ENCODE results near the gene FNIP1. TPM values are rescaled to one million over a fixed set of nuclear protein-coding genes. Genes with fewer than 3 reads are reported as not detected.

Gene FNIP1
- total and polyA plus RNA-seq, 2 of the 8 experiments (the other 6 are each of a cell fraction or from before 2014, with no cell fraction given), result 3.5 to 17.3 TPM

GRCh38 chr5:131795879-131796792 lies 681 bp downstream of the FNIP1 start:
- no peak overlapping the region for H2BK15ac ChIP-seq (ENCODE audit: low read length)
- H2AFZ ChIP-seq (ENCODE audit: low read length), result peak overlapping the region; percentile 18; the same call in 1 of the 2 replicates
- H3K79me1 ChIP-seq (ENCODE audit: low read depth, low read length), result peaks cover 3% of the 10 kb centered on the region; the same call in 1 of the 2 replicates
- no peak overlapping the region for H2BK20ac ChIP-seq (ENCODE audit: low read length)
- peak overlapping the region; percentile 76 to 96 (median 89) for H3K4me3 ChIP-seq (ENCODE audit: extremely low read depth in 1 of 4, insufficient read depth in 2 of 4, low read depth in 3 of 4, low read length in 4 of 4)
- H4K8ac ChIP-seq (ENCODE audit: extremely low read depth, insufficient read depth, low read length), result peak overlapping the region; percentile 97
- H2AK5ac ChIP-seq (ENCODE audit: low read depth, low read length), result no peak overlapping the region
- ChIA-PET CTCF (ENCODE audit: partially characterized antibody) (interaction anchor here (1.2 to 2.2 kb wide), 2 partner anchors 12 to 207 kb away, joined by 3 to 10 read pairs; no protein-coding TSS in a partner anchor), POLR2A (ENCODE audit: partially characterized antibody) (interaction anchor here (0.7 to 2.4 kb wide), 10 partner anchors 9 to 570 kb away, joined by 3 to 14 read pairs (median 3); no protein-coding TSS in a partner anchor)
- WGBS, 2 experiments (ENCODE audit: extremely low coverage in 1 of 2, insufficient coverage in 1 of 2, insufficient read length in 1 of 2, insufficient replicate concordance in 2 of 2, low coverage in 1 of 2, low lambda C conversion rate in 2 of 2, missing lambda C conversion rate in 1 of 2), result 4% methylated on average over 41 of the region's 56 CpGs; no CpG with 5 or more reads in 1 of the 2 experiments
- H3K18ac ChIP-seq (ENCODE audit: extremely low read depth, low read length), result peak overlapping the region; percentile 89
- no peak for FAIRE-seq
- H2BK120ac ChIP-seq (replicated peaks; ENCODE audit: low read depth, low read length), result no peak overlapping the region
- no peaks in the 10 kb centered on the region for H3K9me3 ChIP-seq (ENCODE audit: insufficient read depth in 2 of 2, low read depth in 1 of 2, low read length in 1 of 2)
- peaks cover 0 to 3% (median 0%) of the 10 kb centered on the region in 4 experiments; a peak in 1 of 7 replicates for H3K27me3 ChIP-seq (replicated peaks in 1 of 4; ENCODE audit: control insufficient read depth in 3 of 4, extremely low read depth in 1 of 4, insufficient read depth in 3 of 4, low read length in 3 of 4)
- peak overlapping the region; percentile 68; the same call in 1 of the 2 replicates for H3K27ac ChIP-seq (ENCODE audit: low read depth, low read length)
- H3K79me2 ChIP-seq (ENCODE audit: control insufficient read depth in 1 of 2, insufficient read depth in 2 of 2, low read length in 2 of 2), result peaks cover 3 to 47% of the 10 kb centered on the region in 2 experiments; a peak in 3 of 4 replicates
- peak overlapping the region; percentile 64 to 78 for H3K4me2 ChIP-seq (ENCODE audit: insufficient read depth in 1 of 2, low read depth in 2 of 2, low read length in 2 of 2)
- peak overlapping the region; percentile 60 for H4K91ac ChIP-seq (replicated peaks; ENCODE audit: insufficient read length, low read length)
- H4K5ac ChIP-seq (ENCODE audit: insufficient read length, low read depth, low read length), result peak overlapping the region; percentile 38
- peak in 1 of 2 experiments; percentile 73 for DNase-seq (ENCODE audit: low read depth in 1 of 2, low spot score in 2 of 2)
- 0 out of 2 replicates have a peak overlapping the region, but pooled peaks have one; percentile 22 for H2BK12ac ChIP-seq (ENCODE audit: low read depth, low read length)
- H3K4ac ChIP-seq (replicated peaks; ENCODE audit: insufficient read length, low read depth, low read length), result no peak overlapping the region
- H3K9ac ChIP-seq (replicated peaks in 1 of 4; ENCODE audit: extremely low read depth in 1 of 4, low read depth in 3 of 4, low read length in 3 of 4), result peak overlapping the region; percentile 42 to 85 (median 74)
- H3K4me1 ChIP-seq (replicated peaks in 1 of 4; ENCODE audit: control insufficient read depth in 3 of 4, insufficient read depth in 4 of 4, low read length in 3 of 4), result 0 out of 7 replicates have a peak, but pooled peaks cover 0 to 1% (median 0%) of the 10 kb centered on the region in 4 experiments
- peaks cover 3% of the 10 kb centered on the region; the same call in 1 of the 2 replicates for H3K23me2 ChIP-seq (ENCODE audit: low read depth, low read length)
- H4K20me1 ChIP-seq (replicated peaks in 1 of 2; ENCODE audit: control insufficient read depth in 1 of 2, insufficient read depth in 2 of 2, low read length in 2 of 2), result peaks cover 3% of the 10 kb centered on the region in 2 experiments
- H3K23ac ChIP-seq (ENCODE audit: insufficient read length), result no peak overlapping the region
- no peak overlapping the region for H3K56ac ChIP-seq (replicated peaks; ENCODE audit: insufficient read length, low read depth, low read length)
- H3K36me3 ChIP-seq (ENCODE audit: control insufficient read depth in 2 of 4, insufficient read depth in 4 of 4, low read length in 3 of 4), result no peaks in the 10 kb centered on the region
- H3K14ac ChIP-seq (ENCODE audit: insufficient read length), result no peak overlapping the region
- H2BK5ac ChIP-seq (ENCODE audit: low read depth, low read length), result peak overlapping the region; percentile 57
- peak in 1 of 2 experiments; percentile 18; a peak in 1 of 4 replicates for TF ChIP-seq SIN3A (conservative IDR thresholded peaks at IDR 0.05 in 1 of 2, IDR thresholded peaks at IDR 0.05 in 1 of 2; ENCODE audit: low read depth in 1 of 2, low read length in 2 of 2)
- TF ChIP-seq JUND (IDR thresholded peaks at IDR 0.05; ENCODE audit: low read length), result no peak
- TF ChIP-seq POLR2A (IDR thresholded peaks at IDR 0.05; ENCODE audit: control extremely low read depth in 1 of 2, low read depth in 2 of 2, low read length in 2 of 2), result 0 out of 3 replicates have a peak, but pooled peaks of 1 of the 2 experiments have one; percentile 0
- TF ChIP-seq CTBP2 (IDR thresholded peaks at IDR 0.05; ENCODE audit: borderline replicate concordance, insufficient read depth, insufficient read length, low read length), result peak; percentile 19
- TF ChIP-seq RAD21 (IDR thresholded peaks at IDR 0.05 in 1 of 2, conservative IDR thresholded peaks at IDR 0.05 in 1 of 2; ENCODE audit: low read depth in 2 of 2, low read length in 2 of 2), result peak in 1 of 2 experiments; percentile 3; a peak in 1 of 4 replicates
- TF ChIP-seq MAX (IDR thresholded peaks at IDR 0.05), result no peak
- TF ChIP-seq RNF2 (IDR thresholded peaks at IDR 0.05; ENCODE audit: borderline replicate concordance, low read depth, low read length, missing control alignments, poor library complexity, severe bottlenecking), result no peak
- no peak for TF ChIP-seq BCL11A (IDR thresholded peaks at IDR 0.05; ENCODE audit: low read depth in 2 of 2, low read length in 2 of 2)
